ENCODE results near the gene CDK11B.
A peak's percentile ranks its signal among the peaks of the same experiment; 100 is the strongest.
"Not testable (repeated sequence)": the region's sequence is repeated elsewhere in the genome, so short reads cannot be mapped to it uniquely, and the experiment has no call there.

Gene CDK11B

DNA sequence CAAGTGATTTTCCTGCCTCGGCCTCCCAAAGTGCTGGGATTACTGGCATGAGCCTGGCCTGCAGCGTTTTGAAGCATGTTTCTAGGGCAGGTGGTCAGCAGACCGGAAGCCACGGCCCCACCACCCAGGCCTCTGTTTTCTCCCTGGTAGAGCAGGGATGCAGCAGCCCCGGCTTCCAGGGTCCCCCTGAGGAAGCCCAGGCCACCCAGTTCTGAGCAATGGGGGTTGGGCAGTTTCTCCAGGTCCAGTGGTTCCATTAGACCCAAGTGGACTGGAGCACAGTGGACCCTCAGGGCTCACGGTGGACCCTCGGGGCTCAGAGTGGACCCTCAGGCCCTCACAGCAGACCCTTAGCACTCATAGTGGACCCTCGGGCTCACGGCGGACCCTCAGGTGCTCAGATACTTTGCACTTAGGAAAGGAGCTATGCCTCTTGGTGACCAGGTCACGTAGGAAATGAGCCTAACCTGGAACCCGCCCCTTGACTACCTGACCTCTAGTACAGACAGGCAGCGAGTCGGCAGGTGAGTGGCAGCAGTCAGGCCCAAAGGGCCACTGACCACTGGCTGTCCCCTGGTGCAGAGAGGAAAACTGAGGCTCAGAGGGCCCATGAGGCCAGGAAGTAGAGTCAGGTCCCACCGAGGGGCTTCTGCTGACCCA is 54.3 kb downstream of the CDK11B start:
- DNase-seq (ENCODE audit: low read depth) = no peak
- H3K4me3 ChIP-seq (ENCODE audit: low read depth, low read length) = no peak overlapping the region

DNA sequence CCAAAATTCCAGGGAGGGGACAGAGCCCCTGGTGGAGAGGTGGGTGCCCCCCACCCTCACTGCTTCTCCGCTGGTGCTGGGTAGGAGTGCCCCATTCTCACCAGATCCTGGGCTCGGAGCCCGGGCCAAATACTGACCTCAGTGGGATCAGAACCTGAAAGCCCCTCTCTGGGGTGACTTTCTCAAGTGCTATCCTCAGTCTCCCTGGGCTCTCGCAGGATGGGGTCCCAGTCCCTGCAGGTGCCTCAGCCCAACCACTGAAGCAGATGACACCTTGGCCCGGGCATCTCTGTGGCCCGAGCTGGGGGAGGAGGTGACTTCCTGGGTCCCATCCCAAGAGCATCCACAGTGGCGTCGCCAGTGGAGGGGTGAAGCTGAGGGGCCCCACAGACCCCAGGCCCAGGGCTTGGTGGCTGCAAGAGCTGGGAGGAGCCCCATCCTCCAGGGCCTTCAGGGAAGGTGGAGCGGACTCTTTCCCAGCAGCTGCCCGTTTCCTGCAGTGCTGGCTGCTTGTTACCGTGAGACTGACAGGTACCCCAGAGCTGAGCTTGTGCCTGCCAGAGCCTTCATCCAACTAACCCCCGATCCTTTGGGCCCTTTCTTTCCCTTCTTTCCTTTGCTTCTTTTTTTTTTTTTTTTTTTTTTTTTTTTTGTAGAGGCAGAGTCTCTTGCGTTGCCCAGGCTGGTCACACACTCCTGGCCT is 55.0 kb downstream of the CDK11B start:
- H3K4me3 ChIP-seq (ENCODE audit: low read depth, low read length) = no peak overlapping the region
- DNase-seq (ENCODE audit: low read depth) = no peak

- DNase-seq (ENCODE audit: low read depth) = no peak
- H3K4me3 ChIP-seq (ENCODE audit: low read depth, low read length) = no peak overlapping the region
Measured at GRCh38 chr1:1602968-1603506, 55.8 kb downstream of the CDK11B start.

DNA sequence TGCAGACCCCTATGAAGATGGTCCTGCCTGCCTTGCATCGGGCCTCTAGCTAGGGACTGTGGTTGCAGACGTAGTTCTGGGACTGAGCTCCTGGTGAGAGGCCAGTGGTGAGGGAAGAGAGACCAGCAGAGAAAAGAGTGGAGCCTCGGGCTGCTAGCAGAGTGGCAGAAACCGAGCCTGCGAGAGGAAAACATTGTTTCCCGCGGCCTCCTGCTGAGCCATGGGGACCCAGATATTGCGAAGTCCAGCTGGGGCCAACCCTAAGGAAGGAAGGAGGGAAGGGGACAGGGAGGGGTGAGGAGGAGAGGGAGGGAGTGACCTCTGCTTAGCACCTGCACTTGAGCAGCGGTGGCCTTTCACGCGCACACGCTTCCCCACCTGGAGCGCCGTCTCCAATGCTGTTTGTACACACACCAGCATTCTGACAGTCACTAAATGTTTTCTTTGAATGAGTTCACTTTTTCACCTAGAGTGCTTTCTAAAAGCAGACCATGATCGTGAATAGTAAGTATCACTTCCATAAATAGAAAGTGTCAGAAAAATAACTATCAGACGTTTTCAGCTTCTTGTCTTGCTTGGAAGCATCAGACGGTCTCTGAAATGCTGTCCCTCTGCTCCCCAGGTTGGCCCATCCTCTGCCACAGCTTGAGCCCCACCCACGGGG is 56.4 kb downstream of the CDK11B start:
- no peak for DNase-seq (ENCODE audit: low read depth)
- H3K4me3 ChIP-seq (ENCODE audit: low read depth, low read length) = no peak overlapping the region

DNA sequence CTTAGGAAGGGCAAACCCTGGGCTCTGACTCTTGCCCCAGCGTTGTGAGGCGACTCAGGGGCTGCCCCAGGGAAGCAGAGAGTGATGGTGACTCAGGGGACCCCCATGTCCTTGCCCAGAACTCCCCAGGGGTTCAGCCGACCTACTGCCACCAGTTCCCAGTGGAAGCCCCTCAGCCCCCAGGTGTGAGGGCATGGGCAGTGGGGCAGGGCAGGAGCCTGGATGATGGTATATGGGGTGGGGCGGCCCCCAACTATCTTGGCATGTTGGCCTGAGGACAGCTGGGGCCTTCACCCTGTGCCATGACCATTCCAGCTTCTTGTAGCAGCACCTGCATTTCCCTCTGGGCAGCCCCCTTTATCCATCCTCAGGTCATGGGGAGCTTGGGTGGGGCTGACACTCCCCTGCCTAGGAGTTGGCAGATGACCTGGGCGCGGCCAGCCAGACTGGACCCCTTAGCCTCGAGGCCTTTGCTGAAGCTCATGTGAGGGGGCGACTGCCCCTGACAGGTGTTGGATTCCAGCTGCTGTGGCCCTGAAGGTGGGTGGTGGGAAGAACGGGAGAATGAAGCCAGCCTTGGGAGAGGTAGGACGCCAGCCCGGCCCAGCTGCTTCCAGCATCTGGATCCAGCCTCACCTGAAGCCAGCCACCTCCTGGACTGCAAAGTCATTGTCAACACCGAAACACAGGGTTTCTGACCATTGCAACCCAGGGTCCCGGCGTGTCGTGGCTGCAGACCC is 57.1 kb downstream of the CDK11B start:
- H3K4me3 ChIP-seq (ENCODE audit: low read depth, low read length) = no peak overlapping the region
- no peak for DNase-seq (ENCODE audit: low read depth)

DNA sequence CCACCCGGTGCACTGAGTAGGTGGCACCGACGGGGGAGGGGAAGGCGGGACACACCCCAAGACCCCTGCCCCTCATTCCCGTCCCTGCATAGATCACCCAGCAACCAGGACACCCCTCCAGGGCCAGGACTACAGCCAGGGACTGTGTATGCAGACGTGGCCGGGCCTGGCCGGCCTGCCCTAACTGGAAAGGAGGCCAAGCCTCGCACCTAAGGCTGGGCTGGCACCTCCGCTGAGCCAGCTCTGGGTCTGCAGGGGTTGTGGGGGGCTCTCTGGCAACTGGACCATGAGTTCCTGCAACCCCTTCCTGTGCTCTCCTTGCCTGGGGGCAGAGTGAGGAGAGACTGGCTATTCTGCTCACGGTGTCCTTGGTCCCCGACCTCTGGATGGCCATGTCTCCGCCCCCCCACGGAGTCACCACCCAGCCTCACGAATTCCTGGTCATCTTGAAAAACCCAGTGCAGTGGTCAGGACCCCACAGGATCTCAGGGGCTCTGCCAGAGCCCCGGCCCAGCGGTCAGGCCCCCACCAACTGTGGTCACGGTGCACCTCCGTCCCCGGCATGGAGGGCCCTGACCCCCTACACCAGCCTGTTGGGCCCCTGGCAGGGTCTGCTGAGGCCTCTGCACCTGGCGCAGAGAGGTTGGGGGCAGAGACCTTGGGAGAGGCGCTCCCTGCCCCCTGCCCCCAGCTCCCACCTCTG is 57.8 kb downstream of the CDK11B start:
- H3K4me3 ChIP-seq (ENCODE audit: low read depth, low read length) = peak overlapping the region; percentile 52

GRCh38 chr1:1599935-1600860 is 58.6 kb downstream of the CDK11B start, which contains the start of gene FNDC10:
TSS of gene FNDC10 (minus strand) at chr1:1600135. CDS start at chr1:1600015, 120 bp downstream.
- DNase-seq (ENCODE audit: low read depth) = no peak
- peak within 1 kb of the TSS; percentile 52 for H3K4me3 ChIP-seq (ENCODE audit: low read depth, low read length)

More for the DNA sequence above, 57.8 kb downstream of the CDK11B start:
- no peak for DNase-seq (ENCODE audit: low read depth)

DNA sequence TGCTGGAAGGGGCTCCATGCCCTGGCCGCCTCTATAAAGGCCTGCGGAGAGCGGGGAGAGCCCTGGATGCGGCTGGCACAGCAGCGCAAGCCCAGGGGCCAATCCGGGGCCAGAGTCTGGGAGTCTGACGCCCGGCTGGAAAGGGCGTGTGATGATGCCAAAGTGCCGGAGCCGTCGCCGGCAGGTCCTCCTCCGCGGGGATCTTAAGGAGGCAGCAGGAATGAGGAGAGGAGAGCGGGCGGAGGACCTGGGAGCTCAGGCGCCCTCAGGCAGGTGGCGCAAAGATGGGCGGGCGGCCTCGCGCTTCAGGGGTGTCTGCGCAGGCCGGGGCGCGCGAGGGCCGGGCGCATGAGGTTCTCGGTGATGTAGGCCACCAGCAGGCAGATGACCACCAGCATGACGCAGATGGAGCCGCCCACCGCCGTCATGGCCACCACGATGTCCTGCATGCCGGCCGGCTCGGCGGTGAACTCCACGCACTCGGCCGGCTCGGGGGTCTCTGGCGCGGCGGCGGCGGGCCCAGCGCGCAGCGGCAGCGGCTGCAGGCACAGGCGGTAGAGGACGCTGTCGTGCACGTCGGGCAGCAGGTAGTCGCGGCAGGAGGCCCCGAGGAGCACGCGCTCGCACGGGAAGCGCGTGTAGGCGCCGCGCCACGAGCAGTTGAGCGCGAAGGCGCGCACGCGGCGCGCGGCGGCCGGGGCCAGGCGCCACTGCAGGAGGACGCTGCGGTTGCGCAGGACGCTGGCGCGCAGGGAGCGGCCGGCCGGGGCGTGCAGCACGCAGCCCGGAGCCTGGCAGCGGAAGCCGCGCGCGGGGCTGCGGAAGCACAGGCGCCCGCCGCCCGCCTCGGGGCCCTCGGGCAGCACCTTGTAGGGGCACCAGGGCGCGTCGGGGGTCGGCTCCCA is 59.5 kb downstream of the CDK11B start:
- DNase-seq (ENCODE audit: low read depth) = no peak
- H3K4me3 ChIP-seq (ENCODE audit: low read depth, low read length) = peak overlapping the region; percentile 34

DNA sequence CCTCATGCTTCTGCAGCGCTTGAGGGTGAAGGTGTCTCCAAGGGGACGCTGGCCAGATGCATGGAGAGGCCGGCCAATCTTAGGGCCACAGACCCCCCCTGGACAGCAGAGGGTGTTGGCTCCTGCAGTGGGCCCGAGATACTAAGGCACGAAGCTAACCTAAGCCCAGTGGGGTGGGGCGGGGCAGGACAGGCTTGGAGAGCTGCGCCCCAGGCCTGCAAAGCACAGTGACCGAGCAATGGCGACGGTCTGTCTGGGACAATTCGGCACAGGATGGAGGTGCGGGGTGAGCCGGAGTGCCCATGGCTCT is 60.1 kb downstream of the CDK11B start:
- no peak for DNase-seq (ENCODE audit: low read depth)
- H3K4me3 ChIP-seq (ENCODE audit: low read depth, low read length) = no peak overlapping the region

DNA sequence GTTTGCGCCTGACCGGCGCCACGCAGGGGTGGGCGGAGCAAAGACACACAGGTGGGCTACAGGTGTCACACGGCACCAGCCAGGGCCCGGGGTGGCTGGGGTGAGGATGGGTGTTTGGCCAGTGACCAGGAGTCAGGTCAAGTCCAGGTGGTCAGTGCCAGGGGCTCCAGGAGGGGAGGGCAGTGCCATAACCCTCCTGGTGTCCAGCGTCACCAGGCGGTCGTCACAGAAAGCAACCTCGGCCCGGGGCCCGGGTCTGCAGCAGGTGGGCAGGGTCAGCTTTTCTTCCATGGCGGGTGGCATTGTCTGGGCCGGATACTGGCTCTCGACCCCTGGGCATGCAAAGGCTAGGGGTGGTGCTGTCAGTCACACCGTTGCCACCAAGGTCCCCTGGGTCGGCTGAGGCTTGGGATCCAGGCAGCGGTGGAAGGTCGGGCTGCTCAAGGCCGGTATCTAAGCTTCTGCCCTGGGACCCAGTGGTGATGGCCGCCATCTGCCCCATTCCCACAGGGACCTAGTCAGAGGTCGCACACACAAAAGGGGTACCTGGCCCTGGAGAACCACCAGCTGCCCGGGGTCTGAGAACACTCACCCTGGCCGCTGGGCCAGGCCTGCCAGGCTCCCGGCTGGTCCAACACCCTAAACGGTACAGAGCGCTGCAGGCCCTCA is 60.6 kb downstream of the CDK11B start:
- no peak overlapping the region for H3K4me3 ChIP-seq (ENCODE audit: low read depth, low read length)
- DNase-seq (ENCODE audit: low read depth) = no peak

DNA sequence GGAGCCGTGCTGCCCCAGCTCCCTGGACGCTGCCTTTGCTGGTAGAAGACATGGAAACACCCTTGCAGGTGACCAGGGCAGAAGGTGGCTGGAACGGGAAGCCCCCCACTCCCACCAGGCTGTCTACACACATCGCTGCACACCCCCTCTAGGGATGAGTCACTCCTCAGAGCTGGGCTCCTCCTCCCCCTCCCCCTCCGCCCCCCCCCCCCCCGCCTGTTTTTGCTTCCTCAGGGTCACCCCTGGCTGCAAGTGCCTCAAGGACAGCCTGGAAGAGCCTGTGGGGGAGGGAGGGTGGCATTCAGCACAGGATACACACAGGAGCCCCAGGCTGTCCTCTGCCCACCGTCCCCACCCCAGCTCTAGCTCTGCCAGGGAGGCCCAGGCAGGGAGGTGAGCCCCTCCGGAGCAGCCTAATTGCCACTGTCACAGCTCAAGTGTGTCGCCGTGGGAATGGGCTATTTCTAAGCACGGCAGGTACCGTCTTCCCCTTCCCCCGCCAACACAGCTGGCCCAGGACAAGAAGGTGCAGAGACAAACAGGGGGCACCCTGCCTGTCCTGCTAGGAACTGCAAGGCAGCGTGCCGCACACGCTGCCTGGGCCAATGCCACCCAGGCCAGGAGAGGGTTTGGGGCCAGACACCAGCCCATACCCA is 61.4 kb downstream of the CDK11B start:
- no peak overlapping the region for H3K4me3 ChIP-seq (ENCODE audit: low read depth, low read length)
- DNase-seq (ENCODE audit: low read depth) = no peak

DNA sequence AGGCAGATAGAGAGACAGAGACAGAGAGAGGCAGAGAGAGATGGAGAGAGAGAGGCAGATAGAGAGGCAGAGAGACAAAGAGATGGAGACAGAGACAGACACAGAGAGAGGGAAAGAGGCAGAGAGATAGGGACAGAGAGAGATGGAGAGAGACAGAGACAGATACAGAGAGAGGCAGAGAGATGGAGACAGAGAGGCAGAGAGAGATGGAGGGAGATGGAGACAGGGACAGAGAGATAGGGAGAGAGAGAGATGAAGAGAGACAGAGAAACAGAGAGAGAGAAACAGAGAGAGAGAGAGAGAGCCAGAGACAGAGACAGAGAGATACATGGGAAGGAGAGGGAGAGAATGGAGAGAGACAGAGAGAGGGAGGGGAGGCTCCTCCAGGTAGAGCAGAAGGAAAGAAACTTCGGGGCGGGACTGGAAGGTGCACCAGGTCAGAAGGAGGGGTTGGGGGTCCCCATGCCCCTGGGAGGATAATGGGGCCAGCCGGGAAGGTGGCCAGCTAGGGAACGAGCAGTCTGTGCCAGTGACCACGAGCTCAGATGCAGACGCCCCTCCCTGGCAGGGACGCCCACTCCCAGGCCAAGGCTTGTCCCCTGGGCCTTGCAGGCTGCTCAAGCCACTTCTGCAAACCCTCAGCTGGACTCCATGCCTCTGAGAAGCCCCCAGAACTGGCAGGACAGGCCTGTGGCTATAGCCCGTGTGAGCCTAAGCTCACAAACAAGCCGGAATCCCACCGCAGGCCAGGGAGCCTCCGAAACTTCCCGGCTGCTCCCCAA is 62.1 kb downstream of the CDK11B start:
- no peak overlapping the region for H3K4me3 ChIP-seq (ENCODE audit: low read depth, low read length)
- DNase-seq (ENCODE audit: low read depth) = no peak

DNA sequence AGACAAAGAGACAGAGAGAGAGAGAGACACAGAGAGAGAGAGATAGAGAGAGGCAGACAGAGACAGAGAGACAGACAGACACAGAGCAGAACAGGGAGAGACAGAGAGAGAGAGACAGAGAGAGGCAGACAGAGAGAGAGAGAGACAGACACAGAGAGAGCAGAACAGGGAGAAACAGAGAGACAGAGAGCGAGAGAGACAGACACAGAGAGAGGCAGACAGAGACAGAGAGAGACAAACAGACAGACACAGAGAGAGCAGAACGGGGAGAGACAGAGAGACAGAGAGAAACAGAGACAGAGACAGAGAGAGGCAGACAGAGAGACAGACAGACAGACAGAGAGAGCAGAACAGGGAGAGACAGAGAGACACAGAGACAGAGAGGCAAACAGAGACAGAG is 63.5 kb downstream of the CDK11B start:
- not testable (repeated sequence) for H3K4me3 ChIP-seq (ENCODE audit: low read depth, low read length); DNase-seq (ENCODE audit: low read depth)

DNA sequence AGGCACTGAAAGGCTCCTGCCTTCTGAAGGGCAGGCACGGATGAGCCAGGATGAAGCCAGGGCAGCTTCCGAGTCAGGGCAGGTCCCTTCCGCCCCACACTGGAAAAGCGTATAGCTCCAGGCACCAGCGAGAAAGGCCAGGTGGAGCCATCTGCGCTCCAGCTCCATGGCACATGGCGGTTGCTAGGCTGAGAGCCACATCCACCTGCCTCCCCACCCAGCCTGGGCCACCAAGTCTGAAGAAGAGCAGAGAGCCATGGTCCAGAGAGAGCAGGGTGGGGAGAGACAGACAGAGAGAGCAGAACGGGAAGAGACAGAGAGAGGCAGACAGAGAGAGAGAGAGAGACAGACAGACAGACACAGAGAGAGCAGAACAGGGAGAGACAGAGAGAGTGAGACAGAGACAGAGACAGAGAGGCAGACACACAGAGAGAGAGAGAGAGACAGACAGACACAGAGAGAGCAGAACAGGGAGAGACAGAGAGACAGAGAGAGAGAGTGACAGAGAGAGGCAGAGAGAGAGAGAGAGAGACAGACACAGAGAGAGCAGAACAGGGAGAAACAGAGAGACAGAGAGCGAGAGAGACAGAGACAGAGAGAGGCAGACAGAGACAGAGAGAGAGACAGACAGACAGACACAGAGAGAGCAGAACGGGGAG is 64.1 kb downstream of the CDK11B start:
- H3K4me3 ChIP-seq (ENCODE audit: low read depth, low read length) = no peak overlapping the region

More for the DNA sequence above, 64.1 kb downstream of the CDK11B start:
- DNase-seq (ENCODE audit: low read depth) = no peak
